Kidney epithelial cell (primary cell): ENCODE measurements around the gene APRT. TPM values are rescaled to one million over a fixed set of nuclear protein-coding genes. Genes with fewer than 3 reads are reported as not detected.
A peak's percentile ranks its signal among the peaks of the same experiment; 100 is the strongest.

Experiments
- DNase-seq: peaks from one replicate; pipeline ENCODE4 v3.0.0-alpha.2; 2010; ENCODE audit warnings: low read depth
- H3K27me3 ChIP-seq: 2 replicates; pipeline ENCODE4 v1.6.0; 2011; ENCODE audit warnings: low read length; ENCODE audit not compliant: control insufficient read depth, insufficient read depth
- H3K36me3 ChIP-seq: 2 replicates; pipeline ENCODE4 v1.5.1; 2011; ENCODE audit warnings: low read length; ENCODE audit not compliant: control insufficient read depth, insufficient read depth
- H3K4me3 ChIP-seq: 2 replicates; pipeline ENCODE4 v1.5.1; 2011; ENCODE audit warnings: low read depth, mild to moderate bottlenecking, control low read depth, low read length
- CTCF ChIP-seq: IDR thresholded peaks from 2 replicates; pipeline ENCODE4 v1.5.1; 2011; ENCODE audit warnings: mild to moderate bottlenecking, moderate library complexity, low read length, control low read depth, inconsistent platforms; ENCODE audit not compliant: insufficient read depth, poor library complexity, severe bottlenecking
- total RNA-seq: library from RNA; depleted of rRNA; stranded (reverse); fragments of >200 nt; gene quantifications from 2 replicates; pipeline ENCODE4 v1.2.3, GENCODE V29; 2015

The APRT gene
- total RNA-seq, 1 donor from 2014 or later = 218 TPM

DNA sequence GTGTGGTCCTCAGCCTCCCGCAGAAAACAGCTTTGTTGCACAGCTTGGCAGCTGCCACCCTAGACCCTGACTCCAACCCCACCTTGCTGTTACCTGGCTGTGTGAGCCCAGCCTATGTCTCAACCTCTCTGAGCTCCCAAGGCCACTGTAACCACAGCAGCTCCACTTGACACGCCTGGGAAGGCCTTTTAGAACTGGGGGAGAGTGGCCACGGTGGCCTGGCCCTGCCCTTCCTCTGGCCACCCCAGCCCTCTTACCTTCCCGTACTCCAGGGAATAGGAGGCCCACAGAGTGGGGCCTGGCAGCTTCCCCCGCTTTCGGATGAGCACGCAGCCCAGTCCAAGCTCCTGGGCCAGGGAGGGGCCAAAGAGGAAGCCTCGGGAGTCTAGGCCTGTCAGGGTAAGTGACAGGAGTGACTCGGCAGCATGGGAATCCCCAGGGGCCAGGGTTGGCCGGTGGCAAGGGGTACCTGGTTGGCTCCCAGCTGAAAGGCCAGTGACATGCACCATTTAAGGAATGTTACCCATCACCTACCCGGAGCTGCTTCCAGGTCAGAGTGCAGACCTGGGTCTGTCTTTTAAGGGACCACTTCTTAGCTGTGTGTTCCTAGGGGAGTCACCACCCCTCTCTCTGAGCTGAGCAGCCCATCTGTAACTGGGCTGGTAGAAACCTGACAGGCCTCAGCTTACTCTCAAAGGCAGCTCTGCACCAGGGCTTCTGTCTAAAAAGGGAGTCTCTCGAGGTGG lies 1.4 kb downstream of the APRT start:
- H3K27me3 ChIP-seq = peaks cover 2% of the 10 kb centered on the region
- DNase-seq = no peak
- TF ChIP-seq CTCF = no peak
- H3K4me3 ChIP-seq = peak overlapping the region; percentile 62
- peaks cover 2% of the 10 kb centered on the region for H3K36me3 ChIP-seq

DNA sequence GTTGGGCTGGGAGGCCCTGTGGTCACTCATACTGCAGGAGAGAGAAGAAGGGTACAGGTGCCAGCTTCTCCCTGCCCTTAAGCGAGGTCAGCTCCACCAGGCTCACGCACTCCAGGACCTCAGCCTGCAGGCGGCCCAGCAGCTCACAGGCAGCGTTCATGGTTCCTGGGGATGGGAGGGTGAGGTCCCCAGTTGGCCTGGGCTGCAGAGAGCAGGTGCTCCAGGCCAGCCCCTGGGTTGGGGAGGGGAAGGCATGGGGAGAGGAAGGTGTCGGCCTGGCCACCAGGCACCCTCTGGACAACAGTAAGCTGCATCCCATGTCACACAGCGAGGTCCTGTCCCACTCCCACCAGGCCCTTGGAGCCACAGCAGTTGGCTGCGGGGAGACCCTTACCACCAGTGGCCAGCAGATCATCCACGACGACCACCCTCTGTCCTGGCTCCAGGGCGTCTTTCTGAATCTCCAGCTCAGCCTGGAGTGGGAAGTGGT lies 2.0 kb downstream of the APRT start:
- H3K36me3 ChIP-seq = peaks cover 2% of the 10 kb centered on the region
- no peak overlapping the region for H3K4me3 ChIP-seq
- TF ChIP-seq CTCF = no peak
- no peaks in the 10 kb centered on the region for H3K27me3 ChIP-seq
- DNase-seq = no peak

GRCh38 chr16:88809068-88809675 lies 2.6 kb downstream of the APRT start:
- no peak for DNase-seq
- no peak overlapping the region for H3K4me3 ChIP-seq
- TF ChIP-seq CTCF = no peak

DNA sequence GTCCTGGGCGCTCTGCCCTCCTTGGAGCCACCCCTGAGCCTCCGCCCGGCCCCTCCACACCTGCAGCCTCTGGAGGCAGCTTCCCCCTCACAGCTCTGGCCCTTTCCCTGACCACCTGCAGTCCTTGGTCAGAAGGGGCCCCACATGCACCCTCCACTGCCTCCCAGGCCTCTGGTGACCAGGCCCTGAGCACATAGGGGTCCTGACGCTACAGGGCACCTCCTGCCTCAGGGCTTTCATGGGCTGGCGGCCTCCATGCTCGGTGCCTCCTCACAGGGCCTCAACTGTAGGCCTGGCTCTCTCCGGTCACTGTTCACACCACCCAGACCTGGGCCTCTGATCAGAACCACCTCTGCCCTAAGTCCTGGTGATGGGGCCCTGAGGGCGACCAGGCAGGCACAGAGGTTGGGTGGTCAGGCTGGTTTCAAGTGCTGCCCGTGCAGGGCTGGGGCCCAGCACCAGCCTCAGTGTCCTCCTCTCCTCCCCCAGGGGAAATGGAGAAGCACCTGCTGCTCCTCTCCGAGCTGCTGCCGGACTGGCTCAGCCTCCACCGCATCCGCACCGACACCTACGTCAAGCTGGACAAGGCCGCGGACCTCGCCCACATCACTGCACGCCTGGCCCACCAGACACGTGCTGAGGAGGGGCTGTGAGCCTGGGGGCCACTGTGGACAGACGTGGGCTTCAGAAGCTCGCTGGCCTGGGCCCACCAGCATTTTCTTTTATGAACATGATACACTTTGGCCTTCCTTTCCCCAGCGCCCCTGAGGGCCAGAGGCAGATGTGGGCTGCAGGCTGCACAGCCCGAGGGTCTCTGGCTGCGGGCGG lies 3.9 kb downstream of the APRT start:
- Histone ChIP-seq H3K4me3 (no peak overlapping the region), H3K36me3 (peaks cover 2% of the 10 kb centered on the region), H3K27me3 (no peaks in the 10 kb centered on the region)
- no peak for TF ChIP-seq CTCF
- no peak for DNase-seq

More at GRCh38 chr16:88809068-88809675, 2.6 kb downstream of the APRT start:
- Histone ChIP-seq H3K36me3 (peaks cover 2% of the 10 kb centered on the region), H3K27me3 (no peaks in the 10 kb centered on the region)

DNA sequence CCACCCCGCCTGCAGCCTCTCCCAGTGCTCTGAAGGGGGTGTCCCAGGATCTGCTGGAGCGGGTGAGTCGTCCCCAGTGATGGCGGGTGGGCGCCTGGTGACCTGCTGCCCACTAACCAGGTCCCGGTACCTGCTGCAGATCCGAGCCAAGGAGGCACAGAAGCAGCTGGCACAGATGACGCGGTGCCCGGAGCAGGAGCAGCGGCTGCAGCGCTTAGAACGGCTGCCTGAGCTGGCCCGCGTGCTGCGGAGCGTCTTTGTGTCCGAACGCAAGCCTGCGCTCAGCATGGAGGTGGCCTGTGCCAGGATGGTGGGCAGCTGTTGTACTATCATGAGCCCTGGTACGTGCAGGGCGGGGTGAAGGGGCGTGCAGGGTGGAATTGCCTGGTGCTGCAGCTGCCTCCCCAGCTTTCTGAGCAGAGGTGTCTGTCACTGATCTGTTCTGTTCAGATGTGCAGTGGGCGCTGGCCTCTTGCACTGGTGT lies 4.5 kb downstream of the APRT start:
- TF ChIP-seq CTCF = no peak
- H3K36me3 ChIP-seq = peaks cover 2% of the 10 kb centered on the region
- no peak for DNase-seq
- no peak overlapping the region for H3K4me3 ChIP-seq
- no peaks in the 10 kb centered on the region for H3K27me3 ChIP-seq
